DMS114 treated with DMSO at 0.1 percent for 48 hours (cell line): ENCODE data around the gene HID1.
"Not testable (repeated sequence)": the region's sequence is repeated elsewhere in the genome, so short reads cannot be mapped to it uniquely, and the experiment has no call there.

Source experiments
- DNase-seq: peaks from one replicate; lab custom pipeline; 2025; ENCODE audit not compliant: unreplicated experiment; lab: John Stamatoyannopoulos, UW

The HID1 gene

DNA sequence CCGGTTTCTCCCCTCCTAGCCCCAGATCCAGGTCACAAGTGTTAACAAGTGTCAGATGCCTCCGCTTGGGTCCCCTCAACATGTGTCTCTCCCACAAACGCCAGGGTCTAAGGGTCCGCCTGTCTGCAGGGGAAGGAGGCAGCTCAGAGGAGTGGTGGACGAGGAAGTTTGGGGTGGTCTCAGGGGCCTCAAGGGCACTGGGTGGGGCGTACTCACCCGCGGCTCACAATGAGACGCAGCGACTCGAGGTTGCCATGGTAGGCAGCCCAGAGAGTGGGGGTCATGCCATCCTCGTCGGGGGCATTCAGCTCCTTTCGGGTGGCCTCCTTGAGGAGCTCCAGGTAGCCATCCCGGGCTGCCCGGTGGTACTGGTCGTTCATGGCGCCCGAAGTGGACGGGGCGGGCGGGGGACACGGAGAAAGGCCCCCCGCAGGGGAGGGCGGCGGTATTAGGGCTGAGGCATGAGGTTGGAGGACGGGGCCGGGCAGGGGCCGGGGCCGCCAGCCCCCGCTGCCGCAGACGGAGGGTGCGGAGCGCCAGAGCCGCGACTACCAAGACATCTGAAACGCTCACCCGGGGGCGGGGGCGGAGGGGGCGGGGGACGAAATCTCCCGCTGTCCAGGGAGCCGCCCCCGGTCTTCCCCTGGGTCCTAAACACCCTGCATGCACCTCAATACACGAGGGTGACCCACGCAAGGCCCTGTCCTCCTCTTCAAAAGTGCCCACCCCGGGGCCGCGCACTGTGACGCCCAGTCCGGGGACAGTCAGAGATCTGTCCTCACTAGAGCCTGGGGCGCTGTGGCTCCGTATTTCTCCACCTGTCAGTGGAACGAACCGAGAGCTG is 49.6 kb downstream of the HID1 start, which contains the start of gene USH1G:
TSS of gene USH1G (minus strand) at position 562 of the 844 bp plus-strand sequence. CDS start at position 380, 182 bp downstream.
- DNase-seq: no peak

DNA sequence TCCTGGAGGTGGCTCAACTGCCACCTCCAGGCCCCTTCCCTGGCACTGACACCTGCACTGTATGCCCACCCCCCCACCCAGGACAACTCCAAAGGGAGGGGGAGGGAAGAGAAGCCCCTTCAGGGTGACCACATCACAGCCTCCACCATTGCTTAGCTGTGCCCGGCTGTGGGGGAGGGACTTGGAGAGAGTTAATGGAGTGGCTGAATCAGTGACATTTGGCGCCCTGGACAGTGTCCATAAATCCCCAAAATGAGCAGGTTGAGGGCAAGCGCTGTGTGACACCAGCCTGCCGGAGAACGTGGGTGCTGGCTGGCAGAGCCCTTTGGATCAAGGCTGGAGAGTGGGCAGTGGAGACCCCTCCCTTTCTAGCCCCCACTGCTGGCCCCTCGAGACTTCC is 50.4 kb downstream of the HID1 start:
- DNase-seq: no peak

DNA sequence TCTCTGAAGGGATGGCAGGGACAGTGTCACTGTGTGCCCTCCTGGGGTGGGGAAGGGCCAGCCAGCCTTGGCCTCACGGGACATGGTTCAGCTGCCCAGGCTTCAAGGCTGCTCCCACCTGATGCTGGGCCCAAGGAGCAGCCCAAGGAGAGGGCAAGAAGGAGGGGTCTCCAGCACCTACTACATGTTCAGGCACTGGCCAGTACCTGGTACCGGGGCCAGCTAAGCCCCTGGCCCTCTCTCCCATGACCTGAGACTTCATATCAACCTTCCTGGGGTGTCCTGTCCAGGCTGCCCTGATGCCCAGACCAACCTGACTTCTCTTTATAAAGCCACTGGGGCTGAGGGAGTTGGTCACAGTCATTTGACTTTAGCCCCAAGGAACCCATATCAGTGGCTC is 50.8 kb downstream of the HID1 start:
- DNase-seq: no peak

DNA sequence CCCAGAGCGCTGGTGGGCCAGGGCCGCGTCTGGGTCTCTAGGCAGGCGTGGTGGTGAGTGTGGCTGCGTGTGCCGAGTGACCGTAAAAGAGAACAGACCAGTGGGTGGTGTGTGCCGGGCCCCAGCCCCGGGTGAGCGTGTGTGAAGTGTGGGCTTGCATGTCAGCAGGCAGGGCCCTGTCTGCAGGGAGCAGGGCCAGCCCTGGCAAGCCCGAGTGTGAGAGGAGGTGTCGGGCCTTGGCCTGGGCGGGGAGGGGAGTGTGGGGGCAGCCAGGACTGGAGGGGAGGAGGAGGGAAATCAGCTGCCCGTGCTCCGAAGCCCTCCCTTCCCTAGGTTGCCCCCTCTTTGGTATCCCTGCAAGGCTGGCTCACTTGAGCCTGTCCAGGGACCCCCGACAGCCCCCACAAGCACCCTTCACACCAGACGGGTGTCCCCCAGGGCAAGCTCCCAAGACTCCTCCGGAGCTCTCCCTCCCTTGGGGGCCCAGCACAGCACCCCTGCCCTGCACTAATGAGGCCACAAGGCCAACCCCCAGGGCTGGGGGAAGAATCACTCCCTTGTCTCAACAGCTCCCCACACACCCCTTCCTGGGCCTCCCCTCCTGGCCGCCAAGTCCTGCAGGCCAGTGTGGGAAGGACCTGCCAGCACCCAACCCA is 51.4 kb downstream of the HID1 start:
- DNase-seq: no peak

DNA sequence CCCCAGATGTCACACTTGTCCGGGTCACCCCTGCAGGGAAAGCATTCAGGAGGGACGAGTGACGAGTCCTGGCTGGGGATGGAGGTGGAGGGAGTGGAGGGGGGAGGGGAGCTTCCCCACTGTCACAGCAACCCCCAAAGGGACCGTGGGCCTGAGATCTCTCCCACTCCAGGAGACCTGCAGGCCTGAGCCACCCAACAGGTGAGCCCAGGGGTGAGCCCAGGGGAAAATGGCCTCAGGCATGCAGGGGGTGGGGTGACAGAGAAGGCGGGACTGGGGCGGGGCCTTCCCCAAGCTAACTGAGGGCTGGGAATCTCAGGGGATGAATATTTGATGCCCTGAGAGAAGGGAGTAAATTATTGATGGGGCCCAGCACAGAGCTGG is 51.9 kb downstream of the HID1 start:
- DNase-seq: no peak

DNA sequence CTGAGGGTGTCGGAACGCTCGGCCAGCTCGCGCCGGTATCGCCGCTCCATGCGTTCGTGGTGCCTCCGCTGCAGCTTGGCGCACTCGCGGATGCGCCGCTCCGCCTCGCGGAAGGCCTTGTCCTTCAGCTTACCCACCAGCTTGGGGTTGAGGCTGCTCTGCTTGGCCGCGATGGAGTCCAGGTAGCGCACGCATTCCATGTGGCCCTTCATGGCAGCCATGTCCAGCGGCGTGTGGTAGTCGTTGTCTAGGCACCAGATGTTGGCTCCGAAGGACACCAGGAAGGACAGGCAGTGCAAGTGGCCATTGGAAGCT is 52.3 kb downstream of the HID1 start:
- no peak for DNase-seq

DNA sequence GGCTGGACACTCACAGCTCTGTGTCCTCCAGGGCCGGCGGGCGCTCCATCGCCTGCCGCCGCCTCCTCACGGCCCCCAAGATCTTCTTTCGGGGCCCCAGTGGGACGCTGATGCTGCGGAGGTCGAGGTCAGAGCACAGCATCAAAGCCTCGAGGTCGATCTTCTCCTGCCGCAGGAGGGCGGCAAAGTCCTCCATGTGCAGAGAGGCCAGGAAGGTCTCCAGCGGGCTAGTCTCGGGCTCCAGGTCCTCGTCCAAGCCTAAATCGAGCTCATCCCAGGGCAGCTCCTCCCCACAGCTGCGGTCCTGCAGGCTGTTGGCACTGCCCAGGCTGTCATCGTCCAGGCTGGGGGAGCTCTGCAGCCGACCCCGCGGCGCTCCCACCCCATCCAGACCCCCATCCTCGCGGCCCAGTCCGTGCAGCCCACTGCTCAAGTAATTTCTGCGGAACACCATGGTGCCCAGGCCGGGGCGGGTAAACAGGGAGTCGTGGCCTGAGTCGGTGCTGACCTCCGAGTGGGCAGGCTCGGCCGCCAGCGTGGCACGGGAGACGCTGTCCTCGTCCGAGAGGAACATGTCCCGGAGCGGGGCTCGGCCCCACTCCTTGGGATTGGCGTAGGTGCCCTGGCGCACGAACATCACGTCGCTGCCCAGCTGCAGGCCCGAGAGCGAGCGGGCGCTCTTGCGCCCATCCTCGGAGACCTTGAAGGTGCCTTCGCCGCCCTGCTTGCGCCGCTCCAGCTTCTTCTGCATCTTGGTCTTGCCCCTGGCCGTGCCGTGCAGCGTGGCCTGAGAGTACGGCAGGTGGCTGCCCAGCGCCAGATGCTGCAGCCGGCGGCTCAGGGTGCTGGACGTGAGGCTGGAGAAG is 52.9 kb downstream of the HID1 start:
- no peak for DNase-seq

DNA sequence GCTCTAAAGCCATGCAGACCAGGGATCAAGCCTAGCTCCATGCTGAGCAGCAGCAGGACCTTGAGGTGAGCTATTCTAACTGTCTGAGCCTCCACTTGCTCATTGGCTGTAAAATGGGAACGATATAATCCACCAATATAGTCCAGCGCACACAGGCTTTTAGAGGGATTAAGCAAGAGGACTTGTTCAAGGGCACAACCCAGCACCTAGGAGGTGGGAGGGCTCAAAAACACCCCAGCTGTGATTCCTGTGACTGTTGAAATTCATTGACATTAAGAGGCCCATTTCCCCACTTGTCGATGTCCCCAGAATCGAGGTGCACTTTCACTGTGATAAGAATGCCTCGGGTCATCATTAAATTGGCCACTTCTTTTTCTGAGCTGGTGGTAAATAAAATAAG is 53.7 kb downstream of the HID1 start:
- no peak for DNase-seq

DNA sequence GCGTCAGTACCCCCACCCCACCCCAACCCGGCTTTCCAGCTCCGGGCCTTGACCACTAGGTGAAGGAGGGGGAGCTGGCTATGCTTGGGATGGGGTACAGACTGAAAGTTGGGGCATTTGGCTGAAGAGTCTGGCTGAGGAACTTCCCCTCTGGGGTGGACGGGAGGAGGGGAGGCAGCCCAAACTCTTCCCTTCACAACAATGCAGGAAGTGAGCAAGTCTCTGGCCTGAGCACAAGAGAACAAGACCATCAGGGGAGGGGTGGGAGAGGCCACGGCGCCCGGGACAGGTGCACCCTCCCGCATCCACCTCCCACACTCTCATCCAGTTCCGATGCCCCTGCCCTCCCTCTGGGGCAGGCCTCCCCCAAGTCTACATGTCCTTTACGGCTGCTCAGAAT is 55.1 kb downstream of the HID1 start:
- no peak for DNase-seq

DNA sequence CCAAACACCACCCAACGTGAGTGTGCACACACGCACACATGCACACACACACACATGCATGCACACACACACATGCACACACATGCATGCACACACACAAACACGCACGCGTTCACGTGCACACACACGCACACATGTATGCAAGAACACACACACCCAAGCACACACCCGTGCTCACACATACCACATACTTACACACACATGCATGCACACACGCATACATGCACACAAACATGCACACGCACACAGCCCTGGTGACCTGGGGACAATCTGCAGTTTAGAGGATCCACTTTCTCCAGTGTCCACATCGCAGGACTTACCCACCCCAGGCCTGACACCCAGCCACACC is 55.7 kb downstream of the HID1 start:
- no peak for DNase-seq

DNA sequence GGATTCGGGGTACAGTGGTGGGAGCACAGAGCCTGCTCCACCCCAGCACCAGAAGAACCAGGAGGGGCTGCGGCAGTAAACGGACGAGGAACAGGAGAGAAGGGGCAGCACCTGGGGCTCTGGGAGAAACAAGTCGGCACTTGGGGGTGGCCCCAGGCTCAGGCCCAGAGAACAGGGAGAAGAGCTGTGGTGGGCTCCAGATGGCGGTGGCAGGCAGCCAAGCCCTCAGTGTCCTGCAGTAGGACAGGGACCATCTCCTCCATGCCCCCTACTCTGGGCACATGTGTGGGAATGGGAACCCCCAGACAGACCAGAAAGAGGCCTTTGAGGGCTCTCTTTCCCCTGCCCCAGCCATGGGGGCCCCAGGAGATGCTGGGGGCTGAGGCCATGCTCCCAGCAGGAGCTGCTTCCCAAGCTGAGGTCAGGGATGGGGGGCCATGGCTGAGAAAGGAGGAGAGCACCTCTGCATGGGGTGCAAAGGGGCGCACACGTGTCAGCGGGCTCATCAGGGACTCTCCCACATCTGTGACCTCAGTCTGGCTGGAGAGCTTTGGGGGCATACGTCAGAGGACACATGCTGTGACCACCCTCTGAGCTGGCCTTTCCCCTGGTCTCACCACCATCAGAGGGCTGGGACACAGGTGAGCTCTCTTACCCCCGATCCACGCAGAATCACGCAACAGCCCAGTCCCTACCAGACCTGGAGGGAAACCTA is 56.3 kb downstream of the HID1 start:
- no peak for DNase-seq

DNA sequence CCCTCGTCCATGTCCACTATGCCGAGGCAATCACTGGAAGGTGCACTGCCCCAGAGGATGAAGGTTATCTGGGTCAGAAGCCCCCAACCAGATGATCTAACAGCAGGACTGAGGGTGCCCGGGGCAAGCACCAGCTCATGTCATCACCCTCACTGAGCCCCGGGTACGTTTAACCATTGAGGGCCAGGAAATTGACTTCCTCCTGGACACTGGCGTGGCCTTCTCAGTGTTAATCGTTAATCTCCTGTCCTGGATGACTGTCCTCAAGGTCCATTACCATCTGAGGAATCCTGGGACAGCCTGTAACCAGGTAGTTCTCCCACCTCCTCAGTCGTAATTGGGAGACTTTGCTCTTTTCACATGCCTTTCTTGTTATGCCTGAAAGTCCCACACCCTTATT is 61.1 kb downstream of the HID1 start:
- not testable (repeated sequence) for DNase-seq

DNA sequence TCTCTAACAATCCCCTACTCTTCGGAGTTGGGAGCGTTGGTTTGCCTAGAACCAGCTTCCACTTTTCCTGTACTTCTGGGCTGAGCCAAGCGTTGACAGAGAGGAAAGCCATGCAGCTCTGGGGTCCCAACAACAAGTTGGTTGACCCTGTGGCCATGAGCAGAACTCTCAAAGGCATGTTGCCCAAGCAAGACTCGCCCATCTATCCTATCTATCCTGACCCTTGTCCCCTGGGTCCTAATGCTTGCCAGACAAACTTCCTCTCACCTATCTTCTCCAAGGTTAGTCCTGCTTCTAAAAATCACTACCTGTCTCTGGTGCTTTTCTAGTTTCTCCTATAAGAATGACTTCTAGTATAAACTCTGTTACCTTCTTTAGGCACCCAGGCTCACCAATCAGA is 63.5 kb downstream of the HID1 start:
- not testable (repeated sequence) for DNase-seq

DNA sequence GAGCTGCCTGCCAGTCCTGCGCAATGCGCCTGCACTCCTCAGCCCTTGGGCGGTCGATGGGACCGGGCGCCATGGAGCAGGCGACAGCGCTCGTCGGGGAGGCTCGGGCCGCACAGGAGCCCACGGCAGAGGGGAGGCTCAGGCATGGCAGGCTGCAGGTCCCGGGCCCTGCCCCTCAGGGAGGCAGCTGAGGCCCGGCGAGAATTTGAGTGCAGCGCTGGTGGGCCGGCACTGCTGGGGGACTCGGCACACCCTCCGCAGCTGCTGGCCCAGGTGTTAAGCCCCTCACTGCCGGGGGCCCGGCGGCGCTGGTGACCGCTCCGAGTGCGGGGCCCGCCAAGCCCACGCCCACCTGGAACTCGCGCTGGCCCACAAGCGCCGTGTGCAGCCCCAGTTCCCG is 65.5 kb downstream of the HID1 start:
- DNase-seq: no peak

DNA sequence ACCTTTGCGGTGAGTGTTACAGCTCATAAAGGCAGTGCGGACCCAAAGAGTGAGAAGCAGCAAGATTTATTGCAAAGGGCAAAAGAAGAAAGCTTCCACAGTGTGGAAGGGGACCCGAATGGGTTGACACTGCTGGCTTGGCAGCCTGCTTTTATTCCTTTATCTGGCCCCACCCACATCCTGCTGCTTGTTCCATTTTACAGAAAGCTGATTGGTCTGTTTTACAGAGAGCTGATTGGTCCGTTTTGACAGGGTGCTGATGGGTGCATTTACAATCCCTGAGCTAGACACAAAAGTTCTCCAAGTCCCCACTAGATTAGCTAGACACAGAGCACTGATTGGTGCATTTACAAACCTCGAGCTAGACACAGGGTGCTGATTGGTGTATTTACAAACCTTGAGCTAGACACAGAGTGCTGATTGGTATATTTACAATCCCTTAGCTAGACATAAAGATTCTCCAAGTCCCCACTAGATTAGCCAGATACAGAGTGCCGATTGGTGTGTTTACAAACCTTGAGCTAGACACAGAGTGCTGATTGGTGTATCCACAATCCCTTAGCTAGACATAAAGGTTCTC is 66.3 kb downstream of the HID1 start:
- not testable (repeated sequence) for DNase-seq

DNA sequence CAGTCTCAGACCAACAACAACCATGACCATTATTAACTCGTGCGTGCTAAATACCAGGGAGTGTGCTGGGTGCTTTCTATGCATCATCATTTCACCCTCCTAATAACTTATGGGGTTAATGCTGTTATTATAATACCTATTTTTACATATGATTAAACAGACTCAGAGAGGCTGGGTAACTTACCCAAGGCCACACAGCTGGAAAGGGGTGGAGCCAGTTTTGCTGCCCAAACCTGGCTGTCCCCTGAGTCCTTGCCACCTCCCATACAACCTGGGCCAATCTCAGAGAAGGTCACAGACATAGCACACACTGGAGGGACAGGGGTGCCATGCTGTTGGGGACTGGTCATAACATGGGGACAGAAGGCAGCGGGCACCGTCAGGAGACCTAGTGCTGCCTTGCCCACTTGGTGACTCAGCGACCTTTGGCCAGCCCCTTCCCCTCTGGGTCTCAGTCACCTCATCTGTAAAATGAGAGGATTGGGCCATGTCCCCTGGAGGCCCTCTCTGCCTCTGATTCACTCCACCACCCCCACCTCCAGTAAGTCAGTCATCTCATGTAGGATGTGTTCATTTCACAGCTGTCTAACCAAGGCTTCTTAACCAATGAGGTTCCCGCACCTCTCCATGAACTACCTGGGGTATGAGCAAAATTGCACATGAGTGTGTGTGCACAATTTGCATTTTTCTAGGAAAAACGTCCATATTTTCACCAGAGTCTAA is 67.7 kb downstream of the HID1 start:
- no peak for DNase-seq

DNA sequence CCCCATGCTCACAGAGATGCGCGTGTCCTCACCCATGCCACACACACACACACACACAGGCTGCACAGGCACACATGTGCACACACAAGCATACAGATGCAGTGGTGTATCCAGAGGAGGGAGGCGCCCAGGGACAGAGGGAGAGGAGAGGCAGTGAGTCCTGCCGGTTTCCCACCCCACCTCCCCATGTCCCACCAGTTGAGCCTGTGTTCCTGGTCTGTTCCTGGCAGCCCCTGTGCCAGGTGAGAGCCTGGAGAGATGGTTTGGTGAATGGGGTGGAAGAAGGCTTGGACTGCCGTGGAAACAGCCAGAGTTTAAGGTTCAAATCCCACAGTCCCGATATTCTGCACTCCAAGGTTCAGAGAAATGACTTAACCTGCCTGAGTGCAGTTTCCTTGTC is 68.9 kb downstream of the HID1 start:
- DNase-seq: no peak

DNA sequence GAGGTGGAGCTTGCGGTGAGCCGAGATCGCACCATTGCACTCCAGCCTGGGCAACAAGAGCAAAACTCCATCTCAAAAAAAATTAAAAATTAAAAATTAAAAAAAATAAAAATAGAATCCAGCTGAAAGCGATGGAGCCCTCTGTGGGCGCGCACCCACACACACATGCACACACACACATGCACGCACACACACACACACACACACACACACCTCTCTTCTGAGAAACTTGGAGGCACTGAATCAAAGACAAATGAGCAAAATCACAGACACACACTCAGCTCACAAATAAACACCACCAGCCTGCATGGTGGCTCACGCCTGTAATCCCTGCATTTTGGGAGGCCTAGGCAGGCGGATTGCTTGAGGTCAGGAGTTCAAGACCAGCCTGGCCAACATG is 69.5 kb downstream of the HID1 start:
- no peak for DNase-seq

DNA sequence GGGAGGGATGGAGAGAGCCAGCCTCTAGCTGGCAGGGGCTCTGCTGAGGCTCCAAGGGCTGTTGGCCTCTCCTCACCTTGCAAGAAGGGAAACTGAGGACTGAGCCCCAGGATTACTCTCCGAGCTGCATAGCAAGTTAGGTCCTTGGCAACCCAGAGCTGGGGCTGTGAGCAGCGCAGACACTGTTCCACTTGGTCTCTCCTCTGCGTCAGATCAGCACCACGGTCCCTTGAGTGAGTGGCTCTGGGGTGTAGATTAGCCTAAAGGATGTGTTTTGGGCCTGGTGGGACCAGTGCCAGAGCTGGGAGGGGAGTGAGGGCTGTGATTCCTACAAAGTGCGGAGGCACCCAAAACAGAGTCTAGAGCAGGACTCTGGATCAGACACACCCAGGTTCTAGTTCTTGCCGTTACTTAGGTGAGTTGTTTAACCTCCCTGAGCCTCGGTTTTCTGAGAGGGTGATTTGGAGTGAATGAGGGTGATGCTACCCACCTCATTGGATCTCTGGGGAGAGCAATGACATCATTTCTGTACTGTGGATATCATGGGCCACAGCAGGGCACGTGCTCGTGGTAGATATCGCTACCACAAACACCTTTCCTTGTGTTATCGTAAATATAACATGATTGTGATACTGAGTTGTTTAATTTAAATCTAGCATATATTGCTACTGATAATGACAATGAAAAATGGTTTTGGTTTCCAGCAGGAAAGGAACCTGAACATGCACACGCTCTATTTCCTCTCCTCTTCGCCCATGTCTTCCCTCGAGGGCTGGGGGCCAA is 71.0 kb downstream of the HID1 start:
- DNase-seq: no peak
